Colon (tissue), 2 donors: ENCODE data around the gene AGBL2.
"Not testable (repeated sequence)": the region's sequence is repeated elsewhere in the genome, so short reads cannot be mapped to it uniquely, and the experiment has no call there.

ENCODE experiments used
- FAIRE-seq: peaks from 2 replicates; lab custom pipeline; 2012; peaks lifted over from hg19 to GRCh38; lab: Jason Lieb, UNC
- donor health status: control.
- donor health status: control.

The AGBL2 gene

GRCh38 chr11:47689480-47689879 lies 25.7 kb downstream of the AGBL2 start:
- FAIRE-seq: no peak

DNA sequence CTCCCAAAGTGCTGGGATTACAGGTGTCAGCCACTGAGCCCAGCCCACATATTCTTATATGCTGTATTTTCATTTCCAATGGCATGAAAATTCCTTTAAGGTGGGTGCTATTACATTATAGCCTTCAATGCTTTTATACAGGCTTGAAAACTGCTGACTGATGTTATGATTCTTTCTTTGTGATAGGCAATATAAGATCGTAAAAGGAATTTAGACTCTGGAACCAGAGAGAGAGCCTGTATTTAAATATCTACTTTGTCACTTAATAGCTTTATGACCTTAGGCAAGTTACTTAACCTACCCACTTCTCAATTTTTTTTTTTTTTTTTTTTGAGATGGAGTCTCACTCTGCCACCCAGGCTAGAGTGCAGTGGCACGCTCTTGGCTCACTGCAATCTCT lies 26.2 kb downstream of the AGBL2 start:
- FAIRE-seq: peak; percentile 49

DNA sequence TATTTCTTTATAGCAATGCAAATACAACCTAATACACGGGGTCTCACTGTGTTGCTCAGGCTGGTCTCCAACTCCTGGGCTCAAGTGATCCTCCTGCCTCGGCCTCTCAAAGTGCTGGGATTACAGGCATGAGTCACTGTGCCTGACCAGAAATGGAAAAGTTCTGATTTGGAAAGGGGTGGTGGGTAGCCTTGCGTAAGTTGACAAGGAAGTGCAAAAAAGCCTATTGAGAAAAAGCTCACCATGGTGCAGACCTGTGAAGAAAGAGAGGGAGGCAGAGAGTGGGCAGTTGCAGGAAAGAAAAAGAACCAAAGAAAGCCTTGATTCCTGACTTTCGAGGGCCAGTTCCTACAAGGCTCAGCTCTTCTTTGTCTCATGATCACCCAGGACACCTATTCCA lies 27.1 kb downstream of the AGBL2 start:
- no peak for FAIRE-seq

GRCh38 chr11:47686704-47687103 lies 28.5 kb downstream of the AGBL2 start:
- FAIRE-seq: not testable (repeated sequence)

GRCh38 chr11:47686151-47686550 lies 29.0 kb downstream of the AGBL2 start:
- no peak for FAIRE-seq

DNA sequence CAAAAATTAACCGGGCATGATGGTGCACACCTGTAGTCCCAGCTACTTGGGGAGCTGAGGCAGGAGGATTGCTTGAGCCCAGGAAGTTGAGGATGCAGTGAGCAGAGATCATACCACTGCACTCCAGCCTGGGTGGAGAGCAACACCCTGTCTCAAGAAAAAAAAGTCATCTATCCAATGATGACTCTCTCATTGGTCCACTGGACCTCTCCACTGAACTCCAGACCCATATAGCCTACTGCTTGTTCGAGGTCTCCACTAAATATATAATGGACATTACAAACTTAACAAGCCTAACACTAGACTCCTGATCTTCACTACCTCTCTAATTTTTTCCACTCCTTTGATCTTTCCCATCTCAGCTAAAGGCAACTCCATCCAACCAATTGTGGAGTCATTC lies 39.3 kb downstream of the AGBL2 start:
- FAIRE-seq: no peak

DNA sequence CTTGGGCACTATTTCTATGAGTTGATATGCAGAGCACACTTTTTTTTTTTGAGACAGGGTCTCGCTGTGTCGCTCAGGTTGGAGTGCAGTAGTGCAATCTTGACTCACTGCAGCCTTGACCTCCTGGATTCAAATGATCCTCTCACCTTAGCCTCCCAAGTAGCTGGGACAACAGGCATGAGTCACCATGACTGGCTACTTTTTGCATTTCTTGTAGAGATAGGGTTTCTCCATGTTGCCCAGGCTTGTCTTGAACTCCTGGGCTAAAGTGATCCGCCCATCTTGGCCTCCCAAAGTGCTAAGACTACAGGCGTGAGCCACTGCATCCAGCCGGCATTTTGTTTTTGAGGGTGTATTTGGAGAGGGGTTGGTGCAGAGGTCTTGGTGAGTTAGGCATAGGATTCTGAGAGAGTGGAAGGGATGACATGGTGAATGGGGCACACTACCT lies 42.9 kb downstream of the AGBL2 start:
- no peak for FAIRE-seq

- no peak for FAIRE-seq
These were observed 45.3 kb downstream of the AGBL2 start for GRCh38 chr11:47669856-47670255.

- FAIRE-seq: no peak
These were observed 46.5 kb downstream of the AGBL2 start for GRCh38 chr11:47668665-47669064.

- FAIRE-seq: no peak
These were observed 47.6 kb downstream of the AGBL2 start for GRCh38 chr11:47667555-47667954.

DNA sequence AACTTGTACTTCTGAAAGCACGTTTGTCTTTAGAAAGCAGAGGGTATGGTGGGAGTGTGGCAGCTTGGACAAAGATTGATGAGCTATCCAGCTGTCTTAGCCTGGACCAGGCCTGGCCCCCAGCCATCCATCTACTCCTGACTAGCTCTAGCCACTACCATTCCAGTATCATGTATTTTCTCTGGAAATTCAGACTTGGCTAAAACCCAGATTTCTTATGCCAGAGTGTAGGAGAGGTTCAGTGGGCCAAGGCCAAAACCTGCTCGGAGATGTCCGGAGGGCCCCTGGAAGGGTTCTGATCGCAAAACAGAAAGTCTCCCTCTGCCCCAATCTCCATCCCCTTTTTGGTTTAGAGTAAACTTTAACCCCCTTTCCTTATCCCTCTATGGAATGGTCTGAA lies 48.0 kb downstream of the AGBL2 start:
- no peak for FAIRE-seq

DNA sequence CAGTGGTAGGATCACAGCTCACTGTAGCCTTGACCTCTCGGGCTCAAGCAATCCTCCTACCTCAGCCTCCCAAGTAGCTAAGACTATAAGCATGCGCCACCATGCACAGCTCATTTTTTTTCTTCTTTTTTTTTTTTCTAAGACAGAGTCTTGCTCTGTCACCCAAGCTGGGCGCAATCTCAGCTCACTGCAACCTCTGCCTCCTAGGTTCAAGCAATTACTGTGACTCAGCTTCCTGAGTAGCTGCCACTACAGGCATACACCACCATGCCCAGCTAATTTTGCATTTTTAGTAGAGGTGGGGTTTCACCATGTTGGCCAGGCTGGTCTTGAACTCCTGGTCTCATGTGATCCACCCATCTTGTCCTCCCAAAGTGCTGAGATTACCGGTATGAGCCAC lies 50.2 kb downstream of the AGBL2 start:
- not testable (repeated sequence) for FAIRE-seq

DNA sequence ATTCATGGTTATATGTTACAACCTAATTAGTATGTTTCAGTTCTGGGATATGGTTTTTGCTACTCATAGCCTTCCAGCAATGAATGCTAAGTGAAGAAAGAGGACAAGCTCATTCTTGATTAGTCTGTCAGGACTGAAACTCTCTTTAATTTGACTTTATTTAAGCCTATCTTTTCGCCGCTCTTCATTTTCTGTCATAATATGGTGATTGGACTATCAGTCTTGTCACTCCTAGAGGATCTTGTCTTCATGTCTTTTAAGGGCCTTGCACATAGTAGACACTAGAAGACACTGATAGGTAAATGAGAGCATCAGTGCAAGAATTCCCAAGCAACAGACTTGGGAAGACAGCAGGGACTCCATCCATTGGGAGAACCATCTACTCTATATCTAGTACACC lies 53.9 kb downstream of the AGBL2 start:
- FAIRE-seq: no peak

- no peak for FAIRE-seq
These were observed 55.9 kb downstream of the AGBL2 start for GRCh38 chr11:47659276-47659675.

GRCh38 chr11:47656260-47656885 lies 58.8 kb downstream of the AGBL2 start:
- no peak for FAIRE-seq

DNA sequence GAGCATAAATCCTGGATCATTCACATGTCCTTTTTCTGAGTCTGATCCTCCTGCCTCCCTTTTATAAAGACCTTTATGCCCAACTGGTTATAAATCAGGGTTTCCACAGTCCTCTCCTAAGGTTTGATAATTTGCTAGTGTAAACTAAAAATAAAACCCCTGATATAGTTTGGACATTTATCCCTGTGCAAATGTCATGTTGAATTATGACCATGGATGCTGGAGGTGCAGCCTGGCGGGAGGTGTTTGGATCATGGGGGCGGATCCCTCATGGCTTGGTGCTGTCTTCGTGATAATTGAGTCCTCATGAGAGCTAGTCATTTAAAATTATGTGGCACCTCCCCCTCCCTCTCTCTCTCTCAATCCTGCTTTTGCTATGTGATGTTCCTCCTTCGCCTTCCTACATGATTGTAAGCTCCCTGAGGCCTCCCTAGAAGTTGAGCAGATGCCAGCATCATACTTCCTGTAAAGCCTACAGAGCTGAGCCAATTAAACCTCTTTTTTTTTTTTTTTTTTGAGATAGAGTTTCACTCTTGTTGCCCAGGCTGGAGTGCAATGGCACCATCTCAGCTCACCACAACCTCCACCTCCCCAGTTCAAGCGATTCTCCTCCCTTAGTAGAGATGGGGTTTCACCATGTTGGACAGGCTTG lies 63.2 kb downstream of the AGBL2 start:
- no peak for FAIRE-seq

DNA sequence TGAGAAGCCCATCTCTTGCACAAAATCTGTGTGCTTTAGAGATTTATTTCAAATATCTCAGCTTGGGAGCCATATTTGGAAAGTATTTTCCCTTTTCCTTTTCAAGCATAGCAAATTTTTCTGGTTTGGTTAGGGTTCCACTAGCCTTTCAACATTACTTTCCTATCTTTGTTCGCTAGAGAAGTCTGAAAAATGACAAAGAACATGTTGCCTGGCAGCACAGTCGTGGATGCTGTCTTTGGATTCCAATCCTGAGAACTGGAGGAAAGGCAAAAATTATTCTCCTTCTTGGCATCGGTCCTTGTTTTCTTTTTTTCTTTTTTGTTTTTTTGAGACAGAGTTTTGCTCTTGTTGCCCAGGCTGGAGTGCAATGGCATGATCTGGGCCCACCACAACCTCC lies 65.9 kb downstream of the AGBL2 start:
- FAIRE-seq: no peak

DNA sequence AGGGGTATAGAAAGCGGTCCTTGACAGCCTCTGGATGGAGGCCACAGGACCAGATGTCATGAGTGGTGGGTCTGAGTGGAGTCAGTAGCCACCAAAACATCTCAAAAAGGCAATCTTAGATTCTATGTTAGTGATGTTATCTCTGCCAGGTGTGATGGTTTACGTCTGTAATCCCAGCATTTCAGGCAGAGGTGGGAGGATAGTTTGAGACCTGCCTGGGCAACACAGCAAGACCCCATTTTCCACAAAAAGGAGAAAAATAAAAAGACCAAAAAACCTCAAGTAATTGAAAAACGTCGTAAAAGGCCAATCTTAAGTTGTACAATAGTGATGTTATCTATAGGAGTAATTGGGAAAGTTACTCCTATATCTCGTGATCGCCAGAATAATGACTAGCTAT lies 69.2 kb downstream of the AGBL2 start:
- no peak for FAIRE-seq

DNA sequence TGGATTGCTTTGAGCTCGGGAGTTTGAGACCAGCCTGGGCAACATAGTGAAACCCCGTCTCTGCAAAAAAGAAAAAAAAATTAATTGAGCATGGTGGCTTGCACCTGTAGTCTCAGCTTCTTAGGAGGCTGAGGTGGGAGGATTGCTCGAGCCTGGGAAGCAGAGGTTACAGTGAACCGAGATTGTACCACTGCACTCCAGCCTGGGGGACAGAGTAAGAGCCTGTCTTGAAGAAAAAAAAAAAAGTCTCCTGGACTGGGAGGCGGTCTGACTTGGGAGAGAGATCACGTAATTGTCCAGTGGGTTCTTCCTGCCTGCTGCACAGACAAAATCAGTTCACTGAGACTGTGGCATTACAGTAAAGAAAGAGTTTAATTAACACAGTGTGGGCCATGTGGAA lies 69.7 kb downstream of the AGBL2 start:
- FAIRE-seq: no peak

GRCh38 chr11:47642099-47642855 lies 72.9 kb downstream of the AGBL2 start, which contains the start of gene MTCH2:
Gene MTCH2 (minus strand): TSS chr11:47642559. CDS start chr11:47642465, 94 bp downstream.
- FAIRE-seq: no peak

DNA sequence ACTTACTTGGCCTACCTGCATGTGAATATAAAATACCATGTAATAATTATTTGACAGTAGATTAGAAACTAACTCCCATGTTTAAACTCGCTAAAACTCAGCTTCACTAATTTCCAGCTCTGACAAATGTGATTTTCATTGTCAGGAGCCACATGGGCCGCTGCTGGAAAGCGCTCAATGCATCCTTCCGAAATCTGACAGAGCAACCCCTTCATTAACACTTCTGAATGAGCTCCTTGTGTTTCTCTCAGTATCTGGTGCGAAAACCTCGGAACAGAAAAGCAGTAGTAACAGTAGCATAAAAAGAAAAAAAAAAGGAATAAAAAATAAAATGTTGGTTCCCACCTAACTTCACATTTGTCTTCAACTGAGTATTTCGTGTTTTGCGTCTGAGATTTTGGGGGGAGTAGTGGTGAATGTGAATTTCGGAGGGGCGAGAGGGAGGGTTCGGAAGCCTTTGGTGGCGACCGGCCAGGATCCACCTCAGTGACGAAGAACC lies 73.5 kb downstream of the AGBL2 start:
- no peak for FAIRE-seq

DNA sequence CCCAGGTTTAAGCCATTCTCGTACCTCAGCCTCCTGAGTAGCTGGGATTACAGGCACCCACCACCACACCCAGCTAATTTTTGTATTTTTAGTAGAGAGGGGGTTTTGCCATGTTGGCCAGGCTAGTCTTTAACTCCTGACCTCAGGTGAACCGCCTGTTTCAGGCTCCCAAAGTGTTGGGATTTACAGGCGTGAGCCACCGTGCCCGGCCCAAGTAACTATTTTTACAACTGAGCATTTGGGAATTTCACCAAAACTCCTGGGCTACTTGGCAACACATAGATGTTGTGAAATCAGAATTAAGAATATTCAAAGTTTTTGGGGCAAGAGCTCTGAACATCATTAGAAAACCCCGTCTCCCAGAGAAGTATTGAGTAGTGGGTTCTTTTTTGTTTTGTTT lies 74.7 kb downstream of the AGBL2 start:
- not testable (repeated sequence) for FAIRE-seq

GRCh38 chr11:47636331-47636730 lies 78.8 kb downstream of the AGBL2 start:
- not testable (repeated sequence) for FAIRE-seq
